Nephron progenitor cell (in vitro differentiated cells): ENCODE data around the gene ZSCAN16.

Experiments
- DNase-seq: peaks from one replicate; pipeline ENCODE4 v3.0.0; 2021
- H3K27ac Mint-ChIP-seq: 2 replicates; pipeline ENCODE4 v1.8.0; 2021; ENCODE audit warnings: mild to moderate bottlenecking, moderate library complexity, mixed read lengths
- H3K27me3 Mint-ChIP-seq: 2 replicates; pipeline ENCODE4 v1.8.0; 2021; ENCODE audit warnings: mild to moderate bottlenecking, low read depth, mixed read lengths; ENCODE audit not compliant: poor library complexity
- H3K36me3 Mint-ChIP-seq: 2 replicates; pipeline ENCODE4 v1.8.0; 2021; ENCODE audit warnings: low read depth, mixed read lengths
- H3K4me1 Mint-ChIP-seq: 2 replicates; pipeline ENCODE4 v1.8.0; 2021; ENCODE audit warnings: mixed read lengths
- H3K4me3 Mint-ChIP-seq: 2 replicates; pipeline ENCODE4 v1.8.0; 2021; ENCODE audit warnings: mild to moderate bottlenecking, moderate library complexity, mixed read lengths
- H3K9me3 Mint-ChIP-seq: 2 replicates; pipeline ENCODE4 v1.8.0; 2021; ENCODE audit warnings: mild to moderate bottlenecking, moderate library complexity, mixed read lengths
- CTCF ChIP-seq: fragments of 200-600 bp; sonication (generic); IDR thresholded peaks from 2 replicates; pipeline ENCODE4 v1.5.0; 2021; ENCODE audit warnings: antibody characterized with exemption

ZSCAN16 gene

GRCh38 chr6:28105245-28105639 is 19.2 kb upstream of the ZSCAN16 start:
- Mint-ChIP-seq H3K27ac (no peak overlapping the region), H3K36me3 (no peaks in the 10 kb centered on the region), H3K27me3 (peaks cover 60% of the 10 kb centered on the region), H3K4me1 (peaks cover 5% of the 10 kb centered on the region), H3K9me3 (peaks cover 15% of the 10 kb centered on the region), H3K4me3 (peak overlapping the region; percentile 89)
- no peak for TF ChIP-seq CTCF
- DNase-seq = no peak

GRCh38 chr6:28107506-28107905 is 16.9 kb upstream of the ZSCAN16 start:
- no peak for TF ChIP-seq CTCF
- Mint-ChIP-seq H3K27me3 (peaks cover 50% of the 10 kb centered on the region), H3K4me3 (no peak overlapping the region), H3K9me3 (peaks cover 6% of the 10 kb centered on the region), H3K4me1 (peaks cover 5% of the 10 kb centered on the region), H3K27ac (no peak overlapping the region), H3K36me3 (no peaks in the 10 kb centered on the region)
- DNase-seq = no peak

- no peak for DNase-seq
- H3K9me3 Mint-ChIP-seq = no peaks in the 10 kb centered on the region
- H3K36me3 Mint-ChIP-seq = peaks cover 30% of the 10 kb centered on the region
- no peak for TF ChIP-seq CTCF
- H3K27me3 Mint-ChIP-seq = peaks cover 44% of the 10 kb centered on the region
- no peak overlapping the region for H3K27ac Mint-ChIP-seq
- no peak overlapping the region for H3K4me3 Mint-ChIP-seq
- no peaks in the 10 kb centered on the region for H3K4me1 Mint-ChIP-seq
Observed at GRCh38 chr6:28111964-28112363, 12.4 kb upstream of the ZSCAN16 start.

GRCh38 chr6:28115799-28116198 is 8.6 kb upstream of the ZSCAN16 start:
- no peak for TF ChIP-seq CTCF
- Mint-ChIP-seq H3K4me1 (no peaks in the 10 kb centered on the region), H3K9me3 (no peaks in the 10 kb centered on the region), H3K27me3 (peaks cover 23% of the 10 kb centered on the region), H3K4me3 (no peak overlapping the region), H3K27ac (no peak overlapping the region), H3K36me3 (peaks cover 56% of the 10 kb centered on the region)
- DNase-seq = no peak

- TF ChIP-seq CTCF = no peak
- Mint-ChIP-seq H3K27me3 (peaks cover 15% of the 10 kb centered on the region), H3K9me3 (no peaks in the 10 kb centered on the region), H3K4me1 (no peaks in the 10 kb centered on the region), H3K27ac (no peak overlapping the region), H3K36me3 (peaks cover 63% of the 10 kb centered on the region), H3K4me3 (no peak overlapping the region)
- no peak for DNase-seq
Observed at GRCh38 chr6:28117386-28118050, 6.9 kb upstream of the ZSCAN16 start.

- H3K27ac Mint-ChIP-seq = no peak overlapping the region
- H3K4me3 Mint-ChIP-seq = no peak overlapping the region
- DNase-seq = no peak
- H3K36me3 Mint-ChIP-seq = peaks cover 70% of the 10 kb centered on the region
- H3K27me3 Mint-ChIP-seq = peaks cover 9% of the 10 kb centered on the region
- no peak for TF ChIP-seq CTCF
- no peaks in the 10 kb centered on the region for H3K9me3 Mint-ChIP-seq
- H3K4me1 Mint-ChIP-seq = no peaks in the 10 kb centered on the region
Observed at GRCh38 chr6:28118217-28118616, 6.2 kb upstream of the ZSCAN16 start.
